Thoracic aorta (tissue), 2 donors: ENCODE data around the gene ASTN2. TPM values are rescaled to one million over a fixed set of nuclear protein-coding genes. Genes with fewer than 3 reads are reported as not detected.

Source experiments
- ATAC-seq: fragments of 150-250 bp; one replicate; pipeline ENCODE4 v1.8.0; 2017; ENCODE audit warnings: low read depth; ENCODE audit not compliant: insufficient number of reproducible peaks, low FRiP score
- DNase-seq: peaks from one replicate; pipeline ENCODE4 v3.0.0-alpha.2; 2020; ENCODE audit warnings: low spot score
- H3K27ac ChIP-seq, 2 donors: fragments of 200-600 bp; sonication (generic); 1 replicate in 1 of 2; 2 replicates in 1 of 2; pipeline ENCODE4 v1.5.1; 2016; ENCODE audit warnings: mild to moderate bottlenecking in 2 of 2, moderate library complexity in 2 of 2
- H3K27me3 ChIP-seq: fragments of 200-600 bp; sonication (generic); replicated peaks from 2 replicates; pipeline ENCODE4 v1.6.0; 2016; ENCODE audit warnings: mild to moderate bottlenecking; ENCODE audit not compliant: insufficient read depth
- H3K36me3 ChIP-seq: fragments of 200-600 bp; sonication (generic); one replicate; pipeline ENCODE4 v1.5.1; 2016
- H3K4me1 ChIP-seq, 2 donors: fragments of 200-600 bp; sonication (generic); 1 replicate in 1 of 2; 2 replicates in 1 of 2; pipeline versions ENCODE4 v1.5.1 to v1.6.0; 2016; ENCODE audit warnings: low read depth in 2 of 2, mild to moderate bottlenecking in 1 of 2; ENCODE audit not compliant: control insufficient read depth in 1 of 2
- H3K4me3 ChIP-seq: fragments of 200-600 bp; sonication (generic); 2 replicates; pipeline ENCODE4 v1.5.1; 2016; ENCODE audit warnings: mild to moderate bottlenecking
- H3K9me3 ChIP-seq: fragments of 200-600 bp; sonication (generic); 2 replicates; pipeline ENCODE4 v1.5.1; 2016
- CTCF ChIP-seq: fragments of 200-600 bp; sonication (generic); IDR thresholded peaks from one replicate; pipeline ENCODE4 v1.5.1; 2019; ENCODE audit warnings: antibody characterized with exemption
- total RNA-seq, 2 donors: library from RNA; depleted of rRNA; stranded (reverse); fragments of >200 nt; gene quantifications; one replicate each; pipeline versions ENCODE4 v1.1.0 to v1.2.3, GENCODE V29; 2016

ASTN2 gene
- total RNA-seq, 2 donors from 2014 or later: 6.8 to 7.1 TPM

DNA sequence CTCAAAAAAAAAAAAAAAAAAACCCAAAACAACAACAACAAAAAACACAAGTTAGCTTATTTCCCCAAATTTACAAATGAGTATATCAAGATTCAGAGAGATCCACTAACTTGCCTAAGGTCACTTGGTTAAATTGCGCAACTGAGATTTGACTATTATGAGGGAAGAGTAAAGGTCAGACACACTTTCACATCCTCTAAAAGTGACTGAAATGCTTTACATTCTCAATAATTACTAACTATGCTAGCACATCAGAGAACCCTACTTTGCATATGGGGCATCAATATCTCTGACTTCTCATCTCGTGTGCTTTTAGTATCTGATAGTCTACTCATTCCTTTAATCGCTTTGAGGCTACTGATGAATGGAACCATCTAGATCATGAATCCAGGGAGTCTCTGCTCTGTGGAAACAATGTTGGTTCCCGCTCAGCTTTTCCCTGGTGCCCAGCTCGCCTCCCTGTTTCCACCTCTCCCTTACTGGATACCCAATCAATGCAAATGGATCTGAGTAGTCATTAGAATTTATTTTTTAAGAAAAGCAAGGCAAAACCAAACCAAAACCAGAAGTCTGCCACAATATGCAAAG, 909.9 kb downstream of the ASTN2 start:
- ATAC-seq: no peak
- no peaks in the 10 kb centered on the region for H3K9me3 ChIP-seq

DNA sequence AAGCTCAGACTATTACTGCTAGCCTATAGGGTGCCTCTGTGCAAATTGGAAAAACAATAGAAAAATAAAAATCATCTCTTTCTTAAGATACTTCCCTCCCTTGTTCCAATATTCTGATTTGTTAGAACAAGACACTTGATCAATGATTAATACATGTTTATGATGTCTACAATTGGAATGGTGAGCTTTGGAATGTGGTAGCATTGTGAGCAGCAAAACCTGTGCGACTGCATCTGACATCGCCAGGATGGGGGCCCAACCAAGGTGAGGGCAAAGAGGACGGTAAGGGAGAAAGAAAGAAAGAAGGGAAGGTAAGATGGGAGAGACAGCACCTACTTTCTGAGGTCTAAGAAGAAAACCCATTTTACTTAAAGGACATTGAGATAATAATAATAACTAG, 910.8 kb downstream of the ASTN2 start:
- no peak overlapping the region for H3K4me3 ChIP-seq
- DNase-seq (no peak), ATAC-seq (no peak)
- H3K4me1 ChIP-seq: no peaks in the 10 kb centered on the region
- no peak for TF ChIP-seq CTCF
- no peak overlapping the region for H3K27ac ChIP-seq
- H3K27me3 ChIP-seq: no peaks in the 10 kb centered on the region
- H3K9me3 ChIP-seq: no peaks in the 10 kb centered on the region
- H3K36me3 ChIP-seq: no peaks in the 10 kb centered on the region

More for the DNA sequence above, 909.9 kb downstream of the ASTN2 start:
- no peaks in the 10 kb centered on the region for H3K27me3 ChIP-seq
- no peak for DNase-seq
- no peak overlapping the region for H3K27ac ChIP-seq
- no peak for TF ChIP-seq CTCF
- H3K4me1 ChIP-seq: no peaks in the 10 kb centered on the region
- no peak overlapping the region for H3K4me3 ChIP-seq
- H3K36me3 ChIP-seq: no peaks in the 10 kb centered on the region

GRCh38 chr9:116502746-116503145, 912.1 kb downstream of the ASTN2 start:
- H3K9me3 ChIP-seq: no peaks in the 10 kb centered on the region
- H3K27ac ChIP-seq: no peak overlapping the region
- no peak for DNase-seq
- H3K27me3 ChIP-seq: no peaks in the 10 kb centered on the region
- no peaks in the 10 kb centered on the region for H3K36me3 ChIP-seq
- TF ChIP-seq CTCF: no peak
- H3K4me3 ChIP-seq: no peak overlapping the region
- no peaks in the 10 kb centered on the region for H3K4me1 ChIP-seq
- ATAC-seq: no peak

GRCh38 chr9:116501871-116502270, 913.0 kb downstream of the ASTN2 start:
- TF ChIP-seq CTCF: no peak
- Histone ChIP-seq H3K27ac (no peak overlapping the region), H3K4me1 (no peaks in the 10 kb centered on the region), H3K4me3 (no peak overlapping the region), H3K36me3 (no peaks in the 10 kb centered on the region), H3K9me3 (no peaks in the 10 kb centered on the region), H3K27me3 (no peaks in the 10 kb centered on the region)
- DNase-seq: no peak
- no peak for ATAC-seq

- H3K27ac ChIP-seq: no peak overlapping the region
- no peaks in the 10 kb centered on the region for H3K36me3 ChIP-seq
- no peak overlapping the region for H3K4me3 ChIP-seq
- DNase-seq: no peak
- H3K4me1 ChIP-seq: no peaks in the 10 kb centered on the region
- no peaks in the 10 kb centered on the region for H3K27me3 ChIP-seq
- ATAC-seq: no peak
- TF ChIP-seq CTCF: no peak
- H3K9me3 ChIP-seq: no peaks in the 10 kb centered on the region
These were observed 914.6 kb downstream of the ASTN2 start for GRCh38 chr9:116499986-116500871.
